Nephron (organoid): ENCODE results near the gene NPM3.

ENCODE experiments used
- H3K27ac Mint-ChIP-seq, 3 experiments: 2 replicates each; pipeline ENCODE4 v1.8.0; 2020; ENCODE audit warnings: mixed read lengths in 3 of 3, mild to moderate bottlenecking in 2 of 3, moderate library complexity in 1 of 3
- H3K27me3 Mint-ChIP-seq: 2 replicates; pipeline ENCODE4 v1.8.0; 2021; ENCODE audit warnings: low read depth, mild to moderate bottlenecking, moderate library complexity, mixed read lengths
- H3K36me3 Mint-ChIP-seq: 2 replicates; pipeline ENCODE4 v1.8.0; 2020; ENCODE audit warnings: low read depth, mixed read lengths
- H3K4me1 Mint-ChIP-seq: 2 replicates; pipeline ENCODE4 v1.8.0; 2020; ENCODE audit warnings: mixed read lengths
- H3K4me3 Mint-ChIP-seq, 3 experiments: 2 replicates each; pipeline ENCODE4 v1.8.0; 2020; ENCODE audit warnings: mild to moderate bottlenecking in 3 of 3, mixed read lengths in 3 of 3, moderate library complexity in 2 of 3
- H3K9me3 Mint-ChIP-seq: 2 replicates; pipeline ENCODE4 v1.8.0; 2020; ENCODE audit warnings: mixed read lengths
- CTCF ChIP-seq, 3 experiments: fragments of 200-600 bp; sonication (generic); IDR thresholded peaks; one replicate each; pipeline ENCODE4 v1.5.0; 2021; ENCODE audit warnings: antibody characterized with exemption in 3 of 3; ENCODE audit not compliant: unreplicated experiment in 3 of 3

NPM3 gene

GRCh38 chr10:101769541-101770180 lies 13.6 kb downstream of the NPM3 start:
- Mint-ChIP-seq H3K4me1 (peaks cover 18% of the 10 kb centered on the region), H3K36me3 (no peaks in the 10 kb centered on the region), H3K4me3 (no peak overlapping the region), H3K9me3 (no peaks in the 10 kb centered on the region), H3K27ac (no peak overlapping the region), H3K27me3 (peaks cover 90% of the 10 kb centered on the region)
- no peak for TF ChIP-seq CTCF (IDR thresholded peaks at IDR 0.05; ENCODE audit: unreplicated experiment in 3 of 3)

- TF ChIP-seq CTCF (IDR thresholded peaks at IDR 0.05; ENCODE audit: unreplicated experiment in 3 of 3): no peak
- peaks cover 88% of the 10 kb centered on the region for H3K27me3 Mint-ChIP-seq
- H3K9me3 Mint-ChIP-seq: no peaks in the 10 kb centered on the region
- no peak overlapping the region for H3K4me3 Mint-ChIP-seq
- no peak overlapping the region for H3K27ac Mint-ChIP-seq
- peaks cover 10% of the 10 kb centered on the region for H3K4me1 Mint-ChIP-seq
- H3K36me3 Mint-ChIP-seq: no peaks in the 10 kb centered on the region
Observed at GRCh38 chr10:101768791-101769170, 14.5 kb downstream of the NPM3 start.

- no peaks in the 10 kb centered on the region for H3K36me3 Mint-ChIP-seq
- H3K4me1 Mint-ChIP-seq: peaks cover 4% of the 10 kb centered on the region
- no peak overlapping the region for H3K27ac Mint-ChIP-seq
- TF ChIP-seq CTCF (IDR thresholded peaks at IDR 0.05; ENCODE audit: unreplicated experiment in 3 of 3): no peak
- no peak overlapping the region for H3K4me3 Mint-ChIP-seq
- peaks cover 86% of the 10 kb centered on the region for H3K27me3 Mint-ChIP-seq
- no peaks in the 10 kb centered on the region for H3K9me3 Mint-ChIP-seq
Observed at GRCh38 chr10:101767966-101768790, 15.1 kb downstream of the NPM3 start.

GRCh38 chr10:101767600-101767945 lies 15.7 kb downstream of the NPM3 start:
- H3K9me3 Mint-ChIP-seq: no peaks in the 10 kb centered on the region
- H3K36me3 Mint-ChIP-seq: no peaks in the 10 kb centered on the region
- no peak for TF ChIP-seq CTCF (IDR thresholded peaks at IDR 0.05; ENCODE audit: unreplicated experiment in 3 of 3)
- H3K27ac Mint-ChIP-seq: no peak overlapping the region
- H3K4me1 Mint-ChIP-seq: no peaks in the 10 kb centered on the region
- H3K4me3 Mint-ChIP-seq: no peak overlapping the region
- H3K27me3 Mint-ChIP-seq: peaks cover 82% of the 10 kb centered on the region

- Mint-ChIP-seq H3K27me3 (peaks cover 82% of the 10 kb centered on the region), H3K4me3 (no peak overlapping the region), H3K36me3 (no peaks in the 10 kb centered on the region), H3K9me3 (no peaks in the 10 kb centered on the region), H3K4me1 (no peaks in the 10 kb centered on the region), H3K27ac (no peak overlapping the region)
- no peak for TF ChIP-seq CTCF (IDR thresholded peaks at IDR 0.05; ENCODE audit: unreplicated experiment in 3 of 3)
Observed at GRCh38 chr10:101766753-101767599, 16.3 kb downstream of the NPM3 start.
